WTC11 (cell line): ENCODE measurements around the gene SLC9A3. TPM values are rescaled to one million over a fixed set of nuclear protein-coding genes. Genes with fewer than 3 reads are reported as not detected.
A peak's percentile ranks its signal among the peaks of the same experiment; 100 is the strongest.

Source experiments
- ATAC-seq: fragments of 200-7000 bp; cut with Tn5 transposase; 2 replicates; pipeline ENCODE4 v1.10.0; 2021; ENCODE audit warnings: mild to moderate bottlenecking, moderate library complexity
- CTCF ChIA-PET: fragments of 300-600 bp; sonication (Branson Sonifier 250); formaldehyde crosslinking; loops from one replicate; lab custom pipeline; 2021; ENCODE audit warnings: antibody characterized with exemption; lab: Charles Lee
- POLR2A ChIA-PET: fragments of 350-600 bp; sonication (Branson Sonifier 250); formaldehyde crosslinking; loops from one replicate; lab custom pipeline; 2021; ENCODE audit warnings: antibody characterized with exemption; lab: Charles Lee
- DNase-seq: peaks from one replicate; pipeline ENCODE4 v3.0.0; 2021; ENCODE audit warnings: low spot score
- H3K27ac Mint-ChIP-seq: 2 replicates; pipeline ENCODE4 v1.8.0; 2021; ENCODE audit warnings: mixed read lengths
- H3K27me3 Mint-ChIP-seq: 2 replicates; pipeline ENCODE4 v1.8.0; 2021; ENCODE audit warnings: low read depth, mild to moderate bottlenecking, moderate library complexity, mixed read lengths
- H3K36me3 Mint-ChIP-seq: 2 replicates; pipeline ENCODE4 v1.8.0; 2021; ENCODE audit warnings: mixed read lengths
- H3K4me1 Mint-ChIP-seq: 2 replicates; pipeline ENCODE4 v1.8.0; 2022; ENCODE audit warnings: mixed read lengths
- H3K4me3 Mint-ChIP-seq: 2 replicates; pipeline ENCODE4 v1.8.0; 2021; ENCODE audit warnings: mild to moderate bottlenecking, moderate library complexity, mixed read lengths
- H3K9me3 Mint-ChIP-seq: 2 replicates; pipeline ENCODE4 v1.8.0; 2021; ENCODE audit warnings: mixed read lengths
- ELF4 ChIP-seq: sonication (generic); formaldehyde crosslinking; IDR thresholded peaks from 2 replicates; pipeline ENCODE4 v1.8.1; 2022; ENCODE audit warnings: low read depth, mild to moderate bottlenecking, moderate library complexity, missing genetic modification reagents
- FOXP1 ChIP-seq: sonication (generic); formaldehyde crosslinking; IDR thresholded peaks from 2 replicates; pipeline ENCODE4 v1.8.0; 2022; ENCODE audit warnings: missing genetic modification reagents, mild to moderate bottlenecking, moderate library complexity, borderline replicate concordance
- JAZF1 ChIP-seq: fragments of 250-450 bp; sonication (Bioruptor Pico); IDR thresholded peaks from 2 replicates; pipeline ENCODE4 v1.9.0; 2021; ENCODE audit warnings: moderate library complexity, mild to moderate bottlenecking, inconsistent platforms
- MXD4 ChIP-seq: fragments of 250-450 bp; sonication (Bioruptor Pico); IDR thresholded peaks from 2 replicates; pipeline ENCODE4 v1.8.0; 2021; ENCODE audit warnings: mild to moderate bottlenecking, moderate library complexity, borderline replicate concordance
- NR1H2 ChIP-seq: sonication (generic); formaldehyde crosslinking; IDR thresholded peaks from 2 replicates; pipeline ENCODE4 v1.9.0; 2021; ENCODE audit warnings: mild to moderate bottlenecking, moderate library complexity, missing genetic modification reagents
- SMAD4 ChIP-seq: sonication (generic); formaldehyde crosslinking; IDR thresholded peaks from 2 replicates; pipeline ENCODE4 v1.8.0; 2022; ENCODE audit warnings: mild to moderate bottlenecking, missing genetic modification reagents
- SP1 ChIP-seq: sonication (generic); formaldehyde crosslinking; conservative IDR thresholded peaks from 2 replicates; pipeline ENCODE4 v1.8.1; 2022; ENCODE audit warnings: missing genetic modification reagents
- ZNF138 ChIP-seq: sonication (generic); formaldehyde crosslinking; conservative IDR thresholded peaks from 2 replicates; pipeline ENCODE4 v1.8.1; 2022; ENCODE audit warnings: mild to moderate bottlenecking, moderate library complexity, missing genetic modification reagents
- ZNF416 ChIP-seq: fragments of 250-450 bp; sonication (Bioruptor Pico); IDR thresholded peaks from 2 replicates; pipeline ENCODE4 v1.9.0; 2021; ENCODE audit warnings: mild to moderate bottlenecking, inconsistent platforms
- total RNA-seq: library from RNA; stranded (reverse); gene quantifications from 3 replicates; pipeline ENCODE4 v1.2.3, GENCODE V29; 2021
- TF ChIP-seq, protein P1 (sequence below): sonication (generic); formaldehyde crosslinking; IDR thresholded peaks from 2 replicates; pipeline ENCODE4 v1.8.1; 2022; ENCODE audit warnings: low read depth, mild to moderate bottlenecking, moderate library complexity, missing genetic modification reagents, borderline replicate concordance
- TF ChIP-seq, protein P2 (sequence below): fragments of 200-600 bp; IDR thresholded peaks from 2 replicates; pipeline ENCODE4 v1.8.0; 2022; ENCODE audit warnings: antibody characterized with exemption
- TF ChIP-seq, protein P3 (sequence below): sonication (generic); formaldehyde crosslinking; IDR thresholded peaks from 2 replicates; pipeline ENCODE4 v1.8.1; 2023; ENCODE audit warnings: mild to moderate bottlenecking, missing genetic modification reagents
- TF ChIP-seq, protein P4 (sequence below): sonication (generic); formaldehyde crosslinking; IDR thresholded peaks from 2 replicates; pipeline ENCODE4 v1.8.0; 2022; ENCODE audit warnings: mild to moderate bottlenecking, missing genetic modification reagents

Gene SLC9A3
- total RNA-seq, 1 experiment from 2014 or later: 1.6 TPM

DNA sequence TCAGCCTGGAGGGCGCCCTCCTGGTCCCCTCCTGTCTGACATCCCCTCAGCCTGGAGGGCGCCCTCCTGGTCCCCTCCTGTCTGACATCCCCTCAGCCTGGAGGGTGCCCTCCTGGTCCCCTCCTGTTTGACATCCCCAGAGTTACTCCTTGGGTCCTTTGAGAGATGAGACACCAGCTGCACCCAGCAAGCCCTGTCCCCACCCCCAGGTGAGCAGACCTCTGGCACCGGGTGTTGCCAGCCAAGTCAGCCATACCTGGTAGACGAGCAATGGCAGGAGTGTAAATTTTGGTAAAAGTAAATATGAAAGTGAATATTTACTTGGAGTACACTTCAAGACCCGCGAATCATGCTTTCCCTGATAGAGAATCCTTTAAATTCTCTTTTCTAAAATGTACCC, 55.8 kb downstream of the SLC9A3 start:
- H3K27ac Mint-ChIP-seq: no peak overlapping the region
- H3K4me1 Mint-ChIP-seq: peaks cover 7% of the 10 kb centered on the region
- TF ChIP-seq, protein P1, sequence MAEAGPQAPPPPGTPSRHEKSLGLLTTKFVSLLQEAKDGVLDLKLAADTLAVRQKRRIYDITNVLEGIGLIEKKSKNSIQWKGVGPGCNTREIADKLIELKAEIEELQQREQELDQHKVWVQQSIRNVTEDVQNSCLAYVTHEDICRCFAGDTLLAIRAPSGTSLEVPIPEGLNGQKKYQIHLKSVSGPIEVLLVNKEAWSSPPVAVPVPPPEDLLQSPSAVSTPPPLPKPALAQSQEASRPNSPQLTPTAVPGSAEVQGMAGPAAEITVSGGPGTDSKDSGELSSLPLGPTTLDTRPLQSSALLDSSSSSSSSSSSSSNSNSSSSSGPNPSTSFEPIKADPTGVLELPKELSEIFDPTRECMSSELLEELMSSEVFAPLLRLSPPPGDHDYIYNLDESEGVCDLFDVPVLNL (CRISPR knock-in tag): no peak
- peaks cover 6% of the 10 kb centered on the region for H3K27me3 Mint-ChIP-seq
- POLR2A ChIA-PET: no interaction called here
- no peaks in the 10 kb centered on the region for H3K9me3 Mint-ChIP-seq
- CTCF ChIA-PET: interaction anchor here (1.2 kb wide), 1 partner anchor 128 kb away, joined by 6 read pairs; no protein-coding TSS in a partner anchor
- DNase-seq: peak; percentile 6
- no peak overlapping the region for H3K4me3 Mint-ChIP-seq
- peaks cover 8% of the 10 kb centered on the region; the same call in 1 of the 2 replicates for H3K36me3 Mint-ChIP-seq
- ATAC-seq: no peak

DNA sequence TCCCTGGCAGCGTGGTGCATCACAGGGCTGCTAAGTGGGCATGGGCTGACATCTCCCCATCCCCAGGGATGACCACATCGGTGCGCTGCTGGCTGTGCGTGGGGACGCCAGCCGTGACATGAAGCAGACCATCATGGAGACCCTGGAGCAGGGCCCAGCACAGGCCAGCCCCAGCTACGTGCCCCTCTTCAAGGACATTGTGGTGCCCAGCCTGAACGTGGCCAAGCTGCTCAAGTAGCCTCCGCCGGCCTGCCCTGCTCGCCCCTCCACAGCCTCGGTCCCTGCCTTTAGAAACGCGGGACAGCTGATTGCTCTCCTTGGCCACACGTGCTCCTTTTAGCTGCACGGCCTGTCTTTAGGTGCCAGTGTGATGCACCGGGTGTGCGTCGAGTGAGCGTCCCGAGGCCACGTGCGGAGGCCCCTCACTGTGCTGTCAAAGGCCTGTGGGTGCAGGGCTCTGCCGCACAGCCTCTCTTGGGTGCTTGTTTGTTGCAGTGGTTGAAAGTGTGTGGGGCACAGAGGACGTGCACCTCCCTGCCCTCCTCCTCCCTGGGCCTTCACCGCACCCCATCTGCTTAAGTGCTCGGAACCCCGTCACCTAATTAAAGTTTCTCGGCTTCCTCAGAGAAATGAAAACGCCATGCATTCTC, 57.5 kb downstream of the SLC9A3 start:
- ATAC-seq (no peak), DNase-seq (peak; percentile 7)

DNA sequence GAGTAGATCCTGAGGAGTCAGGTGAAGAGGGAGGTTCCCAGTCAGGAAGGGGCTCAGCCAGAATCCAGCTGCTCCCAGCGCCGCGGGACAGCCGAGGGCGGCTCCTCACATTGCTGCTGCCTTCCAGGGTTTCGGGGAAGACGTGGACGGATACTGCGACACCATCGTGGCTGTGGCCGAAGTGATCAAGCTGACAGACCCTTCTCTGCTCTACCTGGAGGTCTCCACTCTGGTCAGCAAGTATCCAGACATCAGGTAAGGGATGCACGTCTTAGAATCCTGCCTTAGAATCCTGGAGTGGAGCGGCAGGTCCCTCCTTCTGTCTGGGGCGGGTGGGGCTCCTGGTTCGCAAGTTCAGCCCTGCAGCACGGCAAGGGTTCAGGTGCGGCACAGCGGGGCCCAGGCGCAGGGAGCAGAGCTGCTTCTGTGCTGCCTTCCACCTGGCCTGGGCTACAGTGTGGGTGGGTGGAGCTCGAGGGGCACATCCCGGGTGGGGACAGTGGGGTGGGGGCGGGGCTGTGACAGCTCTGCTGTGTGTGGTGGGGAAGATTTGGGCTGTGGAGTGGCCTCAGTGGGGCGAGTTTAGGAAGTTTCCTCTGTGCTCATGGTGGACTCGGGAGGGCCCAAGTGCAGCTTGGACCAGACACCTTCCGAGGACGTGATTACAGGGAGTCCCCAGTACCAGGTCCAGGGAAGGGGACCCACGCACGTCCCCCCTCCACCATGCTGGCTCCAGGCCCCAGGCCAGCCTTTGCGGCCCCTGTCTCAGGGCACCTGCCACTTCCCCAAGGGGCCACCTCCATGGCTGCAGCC, 58.5 kb downstream of the SLC9A3 start:
- ChIA-PET POLR2A (no interaction called here), CTCF (interaction anchor here (0.8 to 2.0 kb wide), 3 partner anchors 19 to 35 kb away, joined by 3 to 7 read pairs (median 4); no protein-coding TSS in a partner anchor)
- H3K27ac Mint-ChIP-seq: no peak overlapping the region
- peaks cover 24% of the 10 kb centered on the region for H3K36me3 Mint-ChIP-seq
- no peak for ATAC-seq
- no peaks in the 10 kb centered on the region for H3K4me1 Mint-ChIP-seq
- H3K4me3 Mint-ChIP-seq: no peak overlapping the region
- TF ChIP-seq, protein P2, sequence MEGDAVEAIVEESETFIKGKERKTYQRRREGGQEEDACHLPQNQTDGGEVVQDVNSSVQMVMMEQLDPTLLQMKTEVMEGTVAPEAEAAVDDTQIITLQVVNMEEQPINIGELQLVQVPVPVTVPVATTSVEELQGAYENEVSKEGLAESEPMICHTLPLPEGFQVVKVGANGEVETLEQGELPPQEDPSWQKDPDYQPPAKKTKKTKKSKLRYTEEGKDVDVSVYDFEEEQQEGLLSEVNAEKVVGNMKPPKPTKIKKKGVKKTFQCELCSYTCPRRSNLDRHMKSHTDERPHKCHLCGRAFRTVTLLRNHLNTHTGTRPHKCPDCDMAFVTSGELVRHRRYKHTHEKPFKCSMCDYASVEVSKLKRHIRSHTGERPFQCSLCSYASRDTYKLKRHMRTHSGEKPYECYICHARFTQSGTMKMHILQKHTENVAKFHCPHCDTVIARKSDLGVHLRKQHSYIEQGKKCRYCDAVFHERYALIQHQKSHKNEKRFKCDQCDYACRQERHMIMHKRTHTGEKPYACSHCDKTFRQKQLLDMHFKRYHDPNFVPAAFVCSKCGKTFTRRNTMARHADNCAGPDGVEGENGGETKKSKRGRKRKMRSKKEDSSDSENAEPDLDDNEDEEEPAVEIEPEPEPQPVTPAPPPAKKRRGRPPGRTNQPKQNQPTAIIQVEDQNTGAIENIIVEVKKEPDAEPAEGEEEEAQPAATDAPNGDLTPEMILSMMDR: no peak
- TF ChIP-seq ZNF138: no peak
- TF ChIP-seq JAZF1: no peak
- no peak for TF ChIP-seq ZNF416 (CRISPR knock-in tag)
- TF ChIP-seq NR1H2 (CRISPR knock-in tag): no peak
- peak; percentile 10 for DNase-seq
- H3K9me3 Mint-ChIP-seq: no peaks in the 10 kb centered on the region
- H3K27me3 Mint-ChIP-seq: no peaks in the 10 kb centered on the region

More for the DNA sequence above, 57.5 kb downstream of the SLC9A3 start:
- Mint-ChIP-seq H3K27ac (no peak overlapping the region; the same call in 1 of the 2 replicates), H3K9me3 (no peaks in the 10 kb centered on the region), H3K4me1 (peaks cover 4% of the 10 kb centered on the region), H3K27me3 (peaks cover 4% of the 10 kb centered on the region), H3K4me3 (no peak overlapping the region), H3K36me3 (peaks cover 20% of the 10 kb centered on the region)
- TF ChIP-seq SP1 (CRISPR knock-in tag) (no peak), SMAD4 (CRISPR knock-in tag) (no peak), ZNF138 (no peak), ELF4 (CRISPR knock-in tag) (no peak), FOXP1 (CRISPR knock-in tag) (0 out of 2 replicates have a peak, but pooled peaks have one; percentile 29), MXD4 (CRISPR knock-in tag) (no peak)
- TF ChIP-seq, protein P3, sequence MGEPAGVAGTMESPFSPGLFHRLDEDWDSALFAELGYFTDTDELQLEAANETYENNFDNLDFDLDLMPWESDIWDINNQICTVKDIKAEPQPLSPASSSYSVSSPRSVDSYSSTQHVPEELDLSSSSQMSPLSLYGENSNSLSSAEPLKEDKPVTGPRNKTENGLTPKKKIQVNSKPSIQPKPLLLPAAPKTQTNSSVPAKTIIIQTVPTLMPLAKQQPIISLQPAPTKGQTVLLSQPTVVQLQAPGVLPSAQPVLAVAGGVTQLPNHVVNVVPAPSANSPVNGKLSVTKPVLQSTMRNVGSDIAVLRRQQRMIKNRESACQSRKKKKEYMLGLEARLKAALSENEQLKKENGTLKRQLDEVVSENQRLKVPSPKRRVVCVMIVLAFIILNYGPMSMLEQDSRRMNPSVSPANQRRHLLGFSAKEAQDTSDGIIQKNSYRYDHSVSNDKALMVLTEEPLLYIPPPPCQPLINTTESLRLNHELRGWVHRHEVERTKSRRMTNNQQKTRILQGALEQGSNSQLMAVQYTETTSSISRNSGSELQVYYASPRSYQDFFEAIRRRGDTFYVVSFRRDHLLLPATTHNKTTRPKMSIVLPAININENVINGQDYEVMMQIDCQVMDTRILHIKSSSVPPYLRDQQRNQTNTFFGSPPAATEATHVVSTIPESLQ (CRISPR knock-in tag): no peak
- TF ChIP-seq, protein P4, sequence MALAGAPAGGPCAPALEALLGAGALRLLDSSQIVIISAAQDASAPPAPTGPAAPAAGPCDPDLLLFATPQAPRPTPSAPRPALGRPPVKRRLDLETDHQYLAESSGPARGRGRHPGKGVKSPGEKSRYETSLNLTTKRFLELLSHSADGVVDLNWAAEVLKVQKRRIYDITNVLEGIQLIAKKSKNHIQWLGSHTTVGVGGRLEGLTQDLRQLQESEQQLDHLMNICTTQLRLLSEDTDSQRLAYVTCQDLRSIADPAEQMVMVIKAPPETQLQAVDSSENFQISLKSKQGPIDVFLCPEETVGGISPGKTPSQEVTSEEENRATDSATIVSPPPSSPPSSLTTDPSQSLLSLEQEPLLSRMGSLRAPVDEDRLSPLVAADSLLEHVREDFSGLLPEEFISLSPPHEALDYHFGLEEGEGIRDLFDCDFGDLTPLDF: no peak
- POLR2A ChIA-PET: no interaction called here
- CTCF ChIA-PET: interaction anchor here (0.8 to 2.0 kb wide), 2 partner anchors 20 to 36 kb away, joined by 3 to 7 read pairs; no protein-coding TSS in a partner anchor
